ENCODE data around the gene SEC24D.

GRCh38 chr4:118881512-118882146 is 45.7 kb upstream of the SEC24D start:
- TF ChIP-seq, protein P1, sequence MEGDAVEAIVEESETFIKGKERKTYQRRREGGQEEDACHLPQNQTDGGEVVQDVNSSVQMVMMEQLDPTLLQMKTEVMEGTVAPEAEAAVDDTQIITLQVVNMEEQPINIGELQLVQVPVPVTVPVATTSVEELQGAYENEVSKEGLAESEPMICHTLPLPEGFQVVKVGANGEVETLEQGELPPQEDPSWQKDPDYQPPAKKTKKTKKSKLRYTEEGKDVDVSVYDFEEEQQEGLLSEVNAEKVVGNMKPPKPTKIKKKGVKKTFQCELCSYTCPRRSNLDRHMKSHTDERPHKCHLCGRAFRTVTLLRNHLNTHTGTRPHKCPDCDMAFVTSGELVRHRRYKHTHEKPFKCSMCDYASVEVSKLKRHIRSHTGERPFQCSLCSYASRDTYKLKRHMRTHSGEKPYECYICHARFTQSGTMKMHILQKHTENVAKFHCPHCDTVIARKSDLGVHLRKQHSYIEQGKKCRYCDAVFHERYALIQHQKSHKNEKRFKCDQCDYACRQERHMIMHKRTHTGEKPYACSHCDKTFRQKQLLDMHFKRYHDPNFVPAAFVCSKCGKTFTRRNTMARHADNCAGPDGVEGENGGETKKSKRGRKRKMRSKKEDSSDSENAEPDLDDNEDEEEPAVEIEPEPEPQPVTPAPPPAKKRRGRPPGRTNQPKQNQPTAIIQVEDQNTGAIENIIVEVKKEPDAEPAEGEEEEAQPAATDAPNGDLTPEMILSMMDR (IDR thresholded peaks at IDR 0.05; ENCODE audit: low read depth, low read length, poor library complexity, severe bottlenecking) = no peak
- TF ChIP-seq EZH2phosphoT487 (IDR thresholded peaks at IDR 0.05; ENCODE audit: borderline replicate concordance, low read length) = no peak

All from DOHH2 (cell line).